GM23248 (cell line): Measurements from ENCODE around the gene LHFPL2. TPM values are rescaled to one million over a fixed set of nuclear protein-coding genes. Genes with fewer than 3 reads are reported as not detected.

ENCODE experiments used
- DNase-seq: peaks from one replicate; pipeline ENCODE4 v3.0.0-alpha.2; 2015
- H2AFZ ChIP-seq: fragments of 200-600 bp; sonication (generic); 2 replicates; pipeline ENCODE4 v1.6.1; 2016; ENCODE audit warnings: antibody characterized with exemption
- H3F3A ChIP-seq: fragments of 200-600 bp; sonication (generic); 2 replicates; pipeline ENCODE4 v1.6.1; 2016; ENCODE audit warnings: mild to moderate bottlenecking, antibody characterized with exemption, mixed run types; ENCODE audit not compliant: insufficient read depth
- H3K27ac ChIP-seq: fragments of 200-600 bp; sonication (generic); 2 replicates; pipeline ENCODE4 v1.5.1; 2016; ENCODE audit warnings: mild to moderate bottlenecking
- H3K27me3 ChIP-seq: fragments of 200-600 bp; sonication (generic); replicated peaks from 2 replicates; pipeline ENCODE4 v1.6.1; 2016; ENCODE audit warnings: mild to moderate bottlenecking; ENCODE audit not compliant: insufficient read depth
- H3K36me3 ChIP-seq: fragments of 200-600 bp; sonication (generic); 2 replicates; pipeline ENCODE4 v1.6.1; 2016; ENCODE audit warnings: low read depth, mild to moderate bottlenecking
- H3K4me1 ChIP-seq: fragments of 200-600 bp; sonication (generic); 2 replicates; pipeline ENCODE4 v1.6.1; 2016; ENCODE audit warnings: mild to moderate bottlenecking; ENCODE audit not compliant: insufficient read depth
- H3K4me2 ChIP-seq: fragments of 200-600 bp; sonication (generic); one replicate; pipeline ENCODE4 v1.6.1; 2016; ENCODE audit warnings: mild to moderate bottlenecking; ENCODE audit not compliant: unreplicated experiment
- H3K4me3 ChIP-seq: fragments of 200-600 bp; sonication (generic); 2 replicates; pipeline ENCODE4 v1.5.1; 2016; ENCODE audit warnings: mild to moderate bottlenecking
- H3K79me2 ChIP-seq: fragments of 200-600 bp; sonication (generic); 2 replicates; pipeline ENCODE4 v1.6.1; 2016; ENCODE audit warnings: mild to moderate bottlenecking; ENCODE audit not compliant: insufficient read depth
- H3K9ac ChIP-seq: fragments of 200-600 bp; sonication (generic); 2 replicates; pipeline ENCODE4 v1.6.1; 2016; ENCODE audit warnings: mild to moderate bottlenecking
- H3K9me2 ChIP-seq: fragments of 200-600 bp; sonication (generic); 2 replicates; pipeline ENCODE4 v1.6.1; 2016; ENCODE audit warnings: mixed run types, mild to moderate bottlenecking, moderate library complexity; ENCODE audit not compliant: insufficient read depth
- H3K9me3 ChIP-seq: fragments of 200-600 bp; sonication (generic); one replicate; pipeline ENCODE4 v1.6.1; 2017; ENCODE audit warnings: low read depth
- H4K20me1 ChIP-seq: fragments of 200-600 bp; sonication (generic); 2 replicates; pipeline ENCODE4 v1.6.0; 2016; ENCODE audit not compliant: insufficient read depth
- EZH2 ChIP-seq: fragments of 200-600 bp; sonication (generic); IDR thresholded peaks from 2 replicates; pipeline ENCODE4 v1.6.1; 2018; ENCODE audit warnings: antibody characterized with exemption, mild to moderate bottlenecking; ENCODE audit not compliant: insufficient read depth, poor library complexity, severe bottlenecking
- EZH2phosphoT487 ChIP-seq: fragments of 200-600 bp; sonication (generic); IDR thresholded peaks from 2 replicates; pipeline ENCODE4 v1.6.1; 2018; ENCODE audit warnings: antibody characterized with exemption, moderate library complexity, mild to moderate bottlenecking, low read depth; ENCODE audit not compliant: insufficient read depth
- WGBS, 2 experiments: methylation state at CpG; one replicate each; pipeline ENCODE4 v1.1.6; 2015 to 2017; ENCODE audit warnings: low lambda C conversion rate in 2 of 2, low coverage in 1 of 2; ENCODE audit errors: missing lambda C conversion rate in 2 of 2; 5-methylcytosine and 5-hydroxymethylcytosine counted together
- in situ Hi-C: fragments of 300-500 bp; cut with MboI; formaldehyde crosslinking; loops from 2 replicates; pipeline ENCODE4 v1.15.0; 2020
- polyA plus RNA-seq: library from polyadenylated mRNA; unstranded; fragments of >200 nt; fragmentation: Nextera tagmentation; extraction: Ambion mirVana; gene quantifications from 2 replicates; pipeline ENCODE4 v1.2.1, GENCODE V29; 2016
- total RNA-seq: library from RNA; depleted of rRNA; stranded (reverse); fragments of >200 nt; shearing (Covaris generic); gene quantifications from 2 replicates; pipeline ENCODE4 v1.2.3, GENCODE V29; 2014

The LHFPL2 gene
- total and polyA plus RNA-seq, 2 experiments from 2014 or later: 8.0 to 13.7 TPM

DNA sequence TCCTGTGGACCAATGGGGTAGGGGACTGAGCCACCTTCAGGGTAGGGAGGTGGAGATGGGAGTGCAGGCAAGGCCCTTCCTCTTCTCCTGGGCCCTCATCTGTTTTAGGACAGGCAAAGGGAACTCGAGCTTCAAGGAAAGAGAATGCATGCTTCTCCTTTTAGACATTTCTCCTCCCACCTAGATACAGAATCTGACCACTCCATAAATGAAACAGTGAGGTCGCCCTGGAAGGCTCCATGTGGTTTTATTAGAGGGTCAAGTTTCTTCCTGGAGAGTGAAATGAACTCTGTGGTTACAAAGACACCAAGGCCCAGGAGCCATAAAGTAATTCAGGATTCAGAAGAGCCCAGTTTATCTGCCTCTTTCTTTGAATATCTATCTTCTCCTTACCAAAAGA lies 14.9 kb downstream of the LHFPL2 start:
- Histone ChIP-seq H2AFZ (no peak overlapping the region), H3F3A (peaks cover 12% of the 10 kb centered on the region), H3K4me1 (peaks cover 16% of the 10 kb centered on the region), H3K4me2 (peak overlapping the region; percentile 18), H3K9me3 (no peaks in the 10 kb centered on the region), H4K20me1 (no peaks in the 10 kb centered on the region), H3K9ac (no peak overlapping the region), H3K9me2 (no peaks in the 10 kb centered on the region), H3K27me3 (no peaks in the 10 kb centered on the region), H3K79me2 (peaks cover 57% of the 10 kb centered on the region), H3K27ac (no peak overlapping the region), H3K4me3 (no peak overlapping the region), H3K36me3 (no peaks in the 10 kb centered on the region)
- DNase-seq: peak; percentile 35
- in situ Hi-C loops: no loop called here
- WGBS, 2 experiments: 62 to 77% methylated on average over 2 of the region's 2 CpGs
- TF ChIP-seq EZH2phosphoT487 (no peak), EZH2 (no peak)

DNA sequence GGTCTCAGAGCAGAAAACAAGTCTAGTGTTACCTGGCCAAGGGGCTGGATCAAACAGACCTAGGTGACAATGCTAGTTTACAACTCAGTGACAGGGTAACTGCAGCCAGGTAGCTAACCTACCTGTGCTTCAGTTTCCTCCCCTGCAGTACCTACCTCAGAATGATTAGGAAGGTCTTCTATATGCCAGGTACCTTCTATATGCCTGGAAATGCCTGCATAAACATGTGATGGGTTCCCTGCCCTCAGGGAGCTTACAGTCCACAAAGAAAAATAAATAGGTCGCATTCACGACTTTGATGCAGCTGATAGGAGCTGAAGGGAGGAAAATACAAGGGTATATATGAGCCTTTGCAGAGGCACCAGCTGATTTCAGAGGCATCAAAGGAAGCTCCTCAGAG lies 16.1 kb downstream of the LHFPL2 start:
- H3K4me3 ChIP-seq: no peak overlapping the region
- no peak overlapping the region for H2AFZ ChIP-seq
- H3K9me3 ChIP-seq: no peaks in the 10 kb centered on the region
- H3K9me2 ChIP-seq: no peaks in the 10 kb centered on the region
- no peaks in the 10 kb centered on the region for H4K20me1 ChIP-seq
- H3F3A ChIP-seq: peaks cover 5% of the 10 kb centered on the region
- peaks cover 21% of the 10 kb centered on the region for H3K4me1 ChIP-seq
- in situ Hi-C loops: no loop called here
- WGBS, 2 experiments: 94 to 96% methylated on average over 2 of the region's 2 CpGs
- no peaks in the 10 kb centered on the region for H3K36me3 ChIP-seq
- H3K4me2 ChIP-seq: no peak overlapping the region
- no peak overlapping the region for H3K27ac ChIP-seq
- H3K27me3 ChIP-seq: no peaks in the 10 kb centered on the region
- peaks cover 52% of the 10 kb centered on the region for H3K79me2 ChIP-seq
- TF ChIP-seq EZH2phosphoT487 (no peak), EZH2 (no peak)
- DNase-seq: no peak
- H3K9ac ChIP-seq: no peak overlapping the region

DNA sequence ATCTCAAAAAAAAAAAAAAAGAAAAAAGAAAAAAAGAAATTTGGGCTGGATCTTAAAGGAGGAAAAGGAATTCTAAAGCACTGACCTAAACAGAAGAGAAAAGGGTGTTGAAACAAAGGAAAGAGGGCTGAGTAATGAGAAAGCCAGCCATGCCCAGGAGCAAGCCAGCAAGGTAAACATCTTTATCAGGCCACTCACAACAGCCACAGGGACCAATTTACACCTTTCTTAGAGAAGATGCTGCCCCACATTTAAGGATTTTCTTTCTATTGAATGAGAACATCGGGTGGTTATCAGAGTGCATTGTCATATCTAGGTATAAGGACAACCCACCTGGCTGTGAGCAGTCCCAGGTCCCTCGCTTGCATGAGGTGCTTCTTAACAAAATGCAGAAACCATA lies 16.6 kb downstream of the LHFPL2 start:
- H3K9me3 ChIP-seq: no peaks in the 10 kb centered on the region
- H3K27ac ChIP-seq: no peak overlapping the region
- H3K36me3 ChIP-seq: no peaks in the 10 kb centered on the region
- H3K4me2 ChIP-seq: no peak overlapping the region
- H3K4me3 ChIP-seq: no peak overlapping the region
- WGBS, 2 experiments: 96 to 100% methylated on average over 2 of the region's 2 CpGs
- no peaks in the 10 kb centered on the region for H4K20me1 ChIP-seq
- in situ Hi-C loops: no loop called here
- DNase-seq: no peak
- no peak overlapping the region for H2AFZ ChIP-seq
- peaks cover 23% of the 10 kb centered on the region for H3K4me1 ChIP-seq
- no peak overlapping the region for H3K9ac ChIP-seq
- peaks cover 46% of the 10 kb centered on the region for H3K79me2 ChIP-seq
- 0 out of 2 replicates have a peak, but pooled peaks cover under 1% of the 10 kb centered on the region for H3F3A ChIP-seq
- H3K27me3 ChIP-seq: no peaks in the 10 kb centered on the region
- H3K9me2 ChIP-seq: no peaks in the 10 kb centered on the region
- TF ChIP-seq EZH2 (no peak), EZH2phosphoT487 (no peak)

DNA sequence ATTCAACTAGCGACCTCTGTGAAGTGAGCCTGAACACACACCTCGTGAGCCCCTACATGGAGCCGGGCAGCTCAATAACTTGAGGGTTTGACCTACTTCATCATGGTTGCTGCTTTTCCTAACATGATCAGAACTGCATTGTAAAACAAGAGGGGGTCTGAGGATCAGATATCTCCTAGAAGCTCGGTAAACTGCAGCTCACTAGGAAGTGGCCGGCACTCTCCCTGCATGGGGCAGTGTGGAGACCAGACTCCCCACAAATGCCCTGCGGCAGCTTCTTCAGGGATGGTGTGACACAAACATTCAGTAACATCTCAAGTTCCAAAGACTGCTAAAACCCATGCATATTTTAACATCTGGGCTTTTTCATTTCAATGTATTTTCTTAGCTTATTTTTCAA lies 18.5 kb downstream of the LHFPL2 start:
- Histone ChIP-seq H3K27me3 (no peaks in the 10 kb centered on the region), H3K9ac (no peak overlapping the region), H2AFZ (no peak overlapping the region), H3K9me2 (no peaks in the 10 kb centered on the region), H3K4me3 (no peak overlapping the region), H3K27ac (no peak overlapping the region), H3K4me1 (peaks cover 23% of the 10 kb centered on the region), H3K36me3 (no peaks in the 10 kb centered on the region), H3K4me2 (no peak overlapping the region), H4K20me1 (no peaks in the 10 kb centered on the region), H3K9me3 (no peaks in the 10 kb centered on the region), H3K79me2 (peaks cover 28% of the 10 kb centered on the region), H3F3A (no peaks in the 10 kb centered on the region)
- DNase-seq: no peak
- 98 to 99% methylated on average over 6 of the region's 6 CpGs for WGBS, 2 experiments
- TF ChIP-seq EZH2phosphoT487 (no peak), EZH2 (no peak)
- in situ Hi-C loops: no loop called here

DNA sequence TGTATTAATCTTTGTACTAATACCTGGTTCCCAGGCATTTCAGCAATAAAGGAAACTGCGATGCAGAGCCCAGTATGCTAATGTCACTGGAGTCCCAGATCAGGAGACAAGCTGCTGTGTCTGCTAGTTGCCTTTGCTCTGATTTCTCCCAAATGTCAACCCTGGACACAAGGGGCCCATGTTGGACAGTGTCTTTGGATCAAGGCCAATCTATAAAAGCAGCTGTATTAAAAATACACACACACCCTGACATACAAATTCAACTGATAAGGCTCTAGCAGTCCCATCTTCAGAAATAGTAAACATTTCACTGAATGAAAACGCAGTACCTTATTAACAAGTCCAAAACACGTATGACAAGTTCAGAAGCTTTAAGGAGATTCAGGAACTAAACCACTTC lies 18.9 kb downstream of the LHFPL2 start:
- H3K9me3 ChIP-seq: no peaks in the 10 kb centered on the region
- no peaks in the 10 kb centered on the region for H3F3A ChIP-seq
- H3K27me3 ChIP-seq: no peaks in the 10 kb centered on the region
- H2AFZ ChIP-seq: no peak overlapping the region
- H4K20me1 ChIP-seq: no peaks in the 10 kb centered on the region
- TF ChIP-seq EZH2 (no peak), EZH2phosphoT487 (no peak)
- H3K79me2 ChIP-seq: peaks cover 24% of the 10 kb centered on the region
- no peak overlapping the region for H3K4me2 ChIP-seq
- no peaks in the 10 kb centered on the region for H3K36me3 ChIP-seq
- no peak overlapping the region for H3K9ac ChIP-seq
- H3K9me2 ChIP-seq: no peaks in the 10 kb centered on the region
- no peak overlapping the region for H3K27ac ChIP-seq
- no peak overlapping the region for H3K4me3 ChIP-seq
- peaks cover 23% of the 10 kb centered on the region for H3K4me1 ChIP-seq
- in situ Hi-C loops: no loop called here
- 98 to 100% methylated on average over 3 of the region's 3 CpGs for WGBS, 2 experiments
- no peak for DNase-seq
